RWPE2 (cell line): ENCODE results near the gene SLC28A2.
"Not testable (repeated sequence)": the region's sequence is repeated elsewhere in the genome, so short reads cannot be mapped to it uniquely, and the experiment has no call there.

ENCODE experiments used
- ATAC-seq: fragments of 200-7000 bp; cut with Tn5 transposase; 3 replicates; pipeline ENCODE4 v1.9.1; 2021; ENCODE audit warnings: low read depth
- DNase-seq: peaks from one replicate; pipeline ENCODE4 v3.0.0-alpha.2; 2020; ENCODE audit warnings: low spot score
- H3K27ac ChIP-seq: fragments of 450-650 bp; 2 replicates; pipeline ENCODE4 v1.5.1; 2017; ENCODE audit warnings: mild to moderate bottlenecking; ENCODE audit not compliant: poor library complexity, severe bottlenecking
- H3K27me3 ChIP-seq: fragments of 250-450 bp; sonication (Bioruptor Pico); 2 replicates; pipeline ENCODE4 v1.5.1; 2021; ENCODE audit warnings: mild to moderate bottlenecking, moderate library complexity; ENCODE audit not compliant: insufficient read depth, poor library complexity, severe bottlenecking
- H3K36me3 ChIP-seq: fragments of 250-450 bp; sonication (Bioruptor Pico); 2 replicates; pipeline ENCODE4 v1.5.1; 2020; ENCODE audit warnings: low read depth, mild to moderate bottlenecking, moderate library complexity
- H3K4me1 ChIP-seq: fragments of 250-450 bp; sonication (Bioruptor Pico); 2 replicates; pipeline ENCODE4 v1.5.1; 2021; ENCODE audit warnings: mild to moderate bottlenecking, moderate library complexity; ENCODE audit not compliant: insufficient read depth, poor library complexity, severe bottlenecking
- H3K4me3 ChIP-seq: fragments of 250-450 bp; sonication (Bioruptor Pico); 2 replicates; pipeline ENCODE4 v1.5.1; 2021; ENCODE audit warnings: mild to moderate bottlenecking, moderate library complexity; ENCODE audit not compliant: severe bottlenecking
- H3K9me3 ChIP-seq: fragments of 250-450 bp; sonication (Bioruptor Pico); 2 replicates; pipeline ENCODE4 v1.5.1; 2021; ENCODE audit warnings: mild to moderate bottlenecking, moderate library complexity; ENCODE audit not compliant: severe bottlenecking
- TF ChIP-seq, protein P1 (sequence below): fragments of 450-650 bp; IDR thresholded peaks from one replicate; pipeline ENCODE4 v1.5.1; 2017; ENCODE audit warnings: mild to moderate bottlenecking, moderate library complexity; ENCODE audit not compliant: poor library complexity, severe bottlenecking

Gene SLC28A2

GRCh38 chr15:45242289-45242688 is 9.7 kb upstream of the SLC28A2 start:
- ATAC-seq (no peak), DNase-seq (no peak)
- Histone ChIP-seq H3K36me3 (no peaks in the 10 kb centered on the region), H3K27me3 (no peaks in the 10 kb centered on the region), H3K4me1 (no peaks in the 10 kb centered on the region), H3K9me3 (peaks cover 22% of the 10 kb centered on the region), H3K27ac (no peak overlapping the region), H3K4me3 (no peak overlapping the region)
- TF ChIP-seq, protein P1, sequence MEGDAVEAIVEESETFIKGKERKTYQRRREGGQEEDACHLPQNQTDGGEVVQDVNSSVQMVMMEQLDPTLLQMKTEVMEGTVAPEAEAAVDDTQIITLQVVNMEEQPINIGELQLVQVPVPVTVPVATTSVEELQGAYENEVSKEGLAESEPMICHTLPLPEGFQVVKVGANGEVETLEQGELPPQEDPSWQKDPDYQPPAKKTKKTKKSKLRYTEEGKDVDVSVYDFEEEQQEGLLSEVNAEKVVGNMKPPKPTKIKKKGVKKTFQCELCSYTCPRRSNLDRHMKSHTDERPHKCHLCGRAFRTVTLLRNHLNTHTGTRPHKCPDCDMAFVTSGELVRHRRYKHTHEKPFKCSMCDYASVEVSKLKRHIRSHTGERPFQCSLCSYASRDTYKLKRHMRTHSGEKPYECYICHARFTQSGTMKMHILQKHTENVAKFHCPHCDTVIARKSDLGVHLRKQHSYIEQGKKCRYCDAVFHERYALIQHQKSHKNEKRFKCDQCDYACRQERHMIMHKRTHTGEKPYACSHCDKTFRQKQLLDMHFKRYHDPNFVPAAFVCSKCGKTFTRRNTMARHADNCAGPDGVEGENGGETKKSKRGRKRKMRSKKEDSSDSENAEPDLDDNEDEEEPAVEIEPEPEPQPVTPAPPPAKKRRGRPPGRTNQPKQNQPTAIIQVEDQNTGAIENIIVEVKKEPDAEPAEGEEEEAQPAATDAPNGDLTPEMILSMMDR = no peak

GRCh38 chr15:45249125-45249780 is 2.8 kb upstream of the SLC28A2 start:
- Histone ChIP-seq H3K36me3 (no peaks in the 10 kb centered on the region), H3K4me3 (no peak overlapping the region), H3K4me1 (no peaks in the 10 kb centered on the region), H3K27me3 (no peaks in the 10 kb centered on the region), H3K27ac (no peak overlapping the region), H3K9me3 (no peaks in the 10 kb centered on the region)
- ATAC-seq = no peak
- TF ChIP-seq, protein P1 = no peak
- DNase-seq = no peak

DNA sequence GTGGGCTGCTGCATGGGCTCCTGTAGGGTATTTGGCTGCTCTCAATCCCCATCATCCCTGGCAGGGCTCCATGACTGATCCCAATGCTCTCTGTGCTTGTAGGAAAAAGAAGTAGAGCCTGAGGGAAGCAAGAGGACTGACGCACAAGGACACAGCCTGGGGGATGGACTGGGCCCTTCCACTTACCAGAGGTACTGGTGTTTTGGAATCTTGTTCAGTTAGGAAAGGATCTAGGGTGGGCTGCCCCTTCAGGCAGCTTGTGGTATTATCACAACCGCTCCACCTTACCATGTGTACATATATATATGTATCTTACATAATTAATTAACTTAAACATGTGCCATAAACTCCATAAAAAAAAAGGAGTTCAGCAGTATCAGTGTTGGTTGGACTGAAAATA is 1.3 kb downstream of the SLC28A2 start:
- Histone ChIP-seq H3K9me3 (no peaks in the 10 kb centered on the region), H3K27ac (no peak overlapping the region), H3K4me3 (no peak overlapping the region), H3K27me3 (no peaks in the 10 kb centered on the region), H3K36me3 (no peaks in the 10 kb centered on the region), H3K4me1 (no peaks in the 10 kb centered on the region)
- no peak for ATAC-seq
- no peak for DNase-seq
- TF ChIP-seq, protein P1 = peak; percentile 38

DNA sequence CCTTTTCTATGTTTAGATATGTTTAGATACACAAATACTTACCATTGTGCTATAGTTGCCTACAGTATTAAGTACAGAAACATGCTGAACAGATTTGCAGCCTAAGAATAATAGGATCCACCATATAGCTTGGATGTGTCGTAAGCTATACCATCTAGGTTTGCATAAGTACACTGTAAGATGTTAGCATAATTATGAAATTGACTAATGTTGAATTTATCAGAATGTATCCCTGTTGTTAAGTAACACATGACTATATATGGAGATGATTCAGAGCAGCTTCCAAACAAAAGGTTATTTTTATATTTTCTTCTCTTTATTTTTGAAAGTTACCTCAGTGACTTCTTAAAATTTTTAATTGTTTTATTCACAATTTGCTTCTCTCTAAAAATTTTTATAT is 2.4 kb downstream of the SLC28A2 start:
- Histone ChIP-seq H3K9me3 (no peaks in the 10 kb centered on the region), H3K27ac (peak overlapping the region; percentile 41), H3K36me3 (no peaks in the 10 kb centered on the region), H3K4me1 (no peaks in the 10 kb centered on the region), H3K27me3 (no peaks in the 10 kb centered on the region), H3K4me3 (no peak overlapping the region)
- DNase-seq (no peak), ATAC-seq (peak; percentile 78)
- TF ChIP-seq, protein P1 = no peak

- not testable (repeated sequence) for DNase-seq, H3K27me3 ChIP-seq, H3K4me1 ChIP-seq, H3K9me3 ChIP-seq, H3K4me3 ChIP-seq, H3K36me3 ChIP-seq
- peak; percentile 96 for ATAC-seq
- H3K27ac ChIP-seq = peak overlapping the region; percentile 41
Observed at GRCh38 chr15:45254824-45255223, 2.8 kb downstream of the SLC28A2 start.
